ENCODE measurements around the gene CACTIN.

CACTIN gene

GRCh38 chr19:3641515-3642269 is 15.1 kb upstream of the CACTIN start:
- no peaks in the 10 kb centered on the region for H3K9me3 ChIP-seq (ENCODE audit: control insufficient read depth, low read depth, low read length)
- peaks cover 11% of the 10 kb centered on the region for H3K36me3 ChIP-seq (ENCODE audit: control insufficient read depth, low read depth, low read length)
- no peak overlapping the region for H3K4me3 ChIP-seq (ENCODE audit: low read length)
- H3K9ac ChIP-seq (ENCODE audit: low read length) = no peak overlapping the region
- no peaks in the 10 kb centered on the region for H3K4me1 ChIP-seq (ENCODE audit: control insufficient read depth, low read depth, low read length)
- no peak overlapping the region for H3K27ac ChIP-seq (ENCODE audit: low read length)
- H3K27me3 ChIP-seq (ENCODE audit: control insufficient read depth, insufficient read depth, low read length) = no peaks in the 10 kb centered on the region

GRCh38 chr19:3639479-3639878 is 12.9 kb upstream of the CACTIN start:
- H3K27ac ChIP-seq (ENCODE audit: low read length) = no peak overlapping the region
- H3K36me3 ChIP-seq (ENCODE audit: control insufficient read depth, low read depth, low read length) = peaks cover 11% of the 10 kb centered on the region

GRCh38 chr19:3638208-3639193 is 11.9 kb upstream of the CACTIN start:
- Histone ChIP-seq H3K27ac (ENCODE audit: low read length) (no peak overlapping the region), H3K4me1 (ENCODE audit: control insufficient read depth, low read depth, low read length) (no peaks in the 10 kb centered on the region), H3K4me3 (ENCODE audit: low read length) (no peak overlapping the region), H3K9me3 (ENCODE audit: control insufficient read depth, low read depth, low read length) (no peaks in the 10 kb centered on the region), H3K27me3 (ENCODE audit: control insufficient read depth, insufficient read depth, low read length) (no peaks in the 10 kb centered on the region), H3K9ac (ENCODE audit: low read length) (no peak overlapping the region), H3K36me3 (ENCODE audit: control insufficient read depth, low read depth, low read length) (peaks cover 11% of the 10 kb centered on the region)

More at GRCh38 chr19:3639479-3639878, 12.9 kb upstream of the CACTIN start:
- Histone ChIP-seq H3K4me1 (ENCODE audit: control insufficient read depth, low read depth, low read length) (no peaks in the 10 kb centered on the region), H3K27me3 (ENCODE audit: control insufficient read depth, insufficient read depth, low read length) (no peaks in the 10 kb centered on the region), H3K9me3 (ENCODE audit: control insufficient read depth, low read depth, low read length) (no peaks in the 10 kb centered on the region), H3K9ac (ENCODE audit: low read length) (no peak overlapping the region), H3K4me3 (ENCODE audit: low read length) (no peak overlapping the region)

- Histone ChIP-seq H3K36me3 (ENCODE audit: control insufficient read depth, low read depth, low read length) (peaks cover 11% of the 10 kb centered on the region), H3K9me3 (ENCODE audit: control insufficient read depth, low read depth, low read length) (no peaks in the 10 kb centered on the region), H3K27me3 (ENCODE audit: control insufficient read depth, insufficient read depth, low read length) (no peaks in the 10 kb centered on the region), H3K4me3 (ENCODE audit: low read length) (no peak overlapping the region), H3K27ac (ENCODE audit: low read length) (no peak overlapping the region), H3K4me1 (ENCODE audit: control insufficient read depth, low read depth, low read length) (no peaks in the 10 kb centered on the region), H3K9ac (ENCODE audit: low read length) (no peak overlapping the region)
These were observed 11.0 kb upstream of the CACTIN start for GRCh38 chr19:3637621-3638020.

- Histone ChIP-seq H3K9me3 (ENCODE audit: control insufficient read depth, low read depth, low read length) (no peaks in the 10 kb centered on the region), H3K27ac (ENCODE audit: low read length) (no peak overlapping the region), H3K4me1 (ENCODE audit: control insufficient read depth, low read depth, low read length) (no peaks in the 10 kb centered on the region), H3K27me3 (ENCODE audit: control insufficient read depth, insufficient read depth, low read length) (no peaks in the 10 kb centered on the region), H3K9ac (ENCODE audit: low read length) (no peak overlapping the region), H3K36me3 (ENCODE audit: control insufficient read depth, low read depth, low read length) (peaks cover 11% of the 10 kb centered on the region), H3K4me3 (ENCODE audit: low read length) (no peak overlapping the region)
These were observed 10.4 kb upstream of the CACTIN start for GRCh38 chr19:3636962-3637361.

GRCh38 chr19:3636506-3636905 is 9.9 kb upstream of the CACTIN start:
- Histone ChIP-seq H3K4me1 (ENCODE audit: control insufficient read depth, low read depth, low read length) (no peaks in the 10 kb centered on the region), H3K4me3 (ENCODE audit: low read length) (no peak overlapping the region), H3K27me3 (ENCODE audit: control insufficient read depth, insufficient read depth, low read length) (no peaks in the 10 kb centered on the region), H3K36me3 (ENCODE audit: control insufficient read depth, low read depth, low read length) (peaks cover 11% of the 10 kb centered on the region), H3K27ac (ENCODE audit: low read length) (no peak overlapping the region), H3K9ac (ENCODE audit: low read length) (no peak overlapping the region), H3K9me3 (ENCODE audit: control insufficient read depth, low read depth, low read length) (no peaks in the 10 kb centered on the region)

GRCh38 chr19:3634496-3635045 is 8.0 kb upstream of the CACTIN start:
- Histone ChIP-seq H3K9ac (ENCODE audit: low read length) (no peak overlapping the region), H3K27me3 (ENCODE audit: control insufficient read depth, insufficient read depth, low read length) (no peaks in the 10 kb centered on the region), H3K36me3 (ENCODE audit: control insufficient read depth, low read depth, low read length) (peaks cover 8% of the 10 kb centered on the region), H3K4me1 (ENCODE audit: control insufficient read depth, low read depth, low read length) (no peaks in the 10 kb centered on the region), H3K27ac (ENCODE audit: low read length) (no peak overlapping the region), H3K9me3 (ENCODE audit: control insufficient read depth, low read depth, low read length) (no peaks in the 10 kb centered on the region), H3K4me3 (ENCODE audit: low read length) (no peak overlapping the region)

GRCh38 chr19:3633559-3633988 is 7.0 kb upstream of the CACTIN start:
- no peaks in the 10 kb centered on the region for H3K4me1 ChIP-seq (ENCODE audit: control insufficient read depth, low read depth, low read length)
- H3K9me3 ChIP-seq (ENCODE audit: control insufficient read depth, low read depth, low read length) = no peaks in the 10 kb centered on the region
- peaks cover 2% of the 10 kb centered on the region for H3K36me3 ChIP-seq (ENCODE audit: control insufficient read depth, low read depth, low read length)

GRCh38 chr19:3632739-3633558 is 6.4 kb upstream of the CACTIN start:
- Histone ChIP-seq H3K27ac (ENCODE audit: low read length) (no peak overlapping the region), H3K9ac (ENCODE audit: low read length) (no peak overlapping the region), H3K4me1 (ENCODE audit: control insufficient read depth, low read depth, low read length) (no peaks in the 10 kb centered on the region), H3K36me3 (ENCODE audit: control insufficient read depth, low read depth, low read length) (no peaks in the 10 kb centered on the region), H3K4me3 (ENCODE audit: low read length) (no peak overlapping the region), H3K9me3 (ENCODE audit: control insufficient read depth, low read depth, low read length) (no peaks in the 10 kb centered on the region), H3K27me3 (ENCODE audit: control insufficient read depth, insufficient read depth, low read length) (no peaks in the 10 kb centered on the region)

More at GRCh38 chr19:3633559-3633988, 7.0 kb upstream of the CACTIN start:
- no peak overlapping the region for H3K9ac ChIP-seq (ENCODE audit: low read length)
- no peaks in the 10 kb centered on the region for H3K27me3 ChIP-seq (ENCODE audit: control insufficient read depth, insufficient read depth, low read length)
- H3K4me3 ChIP-seq (ENCODE audit: low read length) = no peak overlapping the region
- no peak overlapping the region for H3K27ac ChIP-seq (ENCODE audit: low read length)

GRCh38 chr19:3632098-3632497 is 5.5 kb upstream of the CACTIN start:
- Histone ChIP-seq H3K27me3 (ENCODE audit: control insufficient read depth, insufficient read depth, low read length) (no peaks in the 10 kb centered on the region), H3K4me1 (ENCODE audit: control insufficient read depth, low read depth, low read length) (no peaks in the 10 kb centered on the region), H3K4me3 (ENCODE audit: low read length) (no peak overlapping the region), H3K9me3 (ENCODE audit: control insufficient read depth, low read depth, low read length) (no peaks in the 10 kb centered on the region), H3K36me3 (ENCODE audit: control insufficient read depth, low read depth, low read length) (no peaks in the 10 kb centered on the region), H3K27ac (ENCODE audit: low read length) (no peak overlapping the region), H3K9ac (ENCODE audit: low read length) (no peak overlapping the region)
